Body of pancreas (tissue), 4 donors: ENCODE data around the gene MADCAM1.

Experiments used
- CTCF ChIP-seq, 7 experiments: fragments of 450-650 bp in 4 of 7; fragments of 200-600 bp in 3 of 7; sonication (generic) in 3 of 7; IDR thresholded peaks; one replicate each; pipeline ENCODE4 v1.5.1; 2016 to 2019; ENCODE audit warnings: antibody characterized with exemption in 7 of 7
- POLR2A ChIP-seq, 3 donors: fragments of 450-650 bp; IDR thresholded peaks; one replicate each; pipeline ENCODE4 v1.6.1; 2016; ENCODE audit warnings: antibody characterized with exemption in 3 of 3, mild to moderate bottlenecking in 2 of 3

GRCh38 chr19:460877-461720 lies 35.2 kb upstream of the MADCAM1 start, which contains the start of gene SHC2:
- TF ChIP-seq POLR2A (IDR thresholded peaks at IDR 0.05), result no peak
- no peak for TF ChIP-seq CTCF (IDR thresholded peaks at IDR 0.05)
